ENCODE data around the gene DLG2. TPM values are rescaled to one million over a fixed set of nuclear protein-coding genes. Genes with fewer than 3 reads are reported as not detected.

DLG2 gene
- total and polyA plus RNA-seq, 2 of the 8 experiments (the other 6 are each of a cell fraction or from before 2014, with no cell fraction given), result 1.7 to 14.3 TPM

DNA sequence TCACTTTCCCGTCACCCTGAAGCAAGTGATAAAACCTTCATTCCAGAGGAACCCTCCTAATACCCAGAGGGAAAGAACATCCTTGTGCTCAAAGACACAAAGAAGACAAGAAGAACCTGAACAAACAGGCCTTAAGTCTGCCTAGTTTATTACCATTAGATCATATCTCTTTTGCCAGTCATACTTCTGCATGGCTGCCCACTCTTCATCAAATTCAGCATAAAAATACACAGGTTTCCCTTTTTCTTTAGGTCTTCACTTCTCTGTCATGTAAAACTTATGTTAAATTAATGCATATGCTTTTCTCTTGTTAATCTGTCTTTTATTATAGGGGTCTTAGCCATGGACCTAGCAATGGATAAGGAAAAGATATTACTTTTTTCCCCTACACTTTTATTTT, 459.7 kb downstream of the DLG2 start:
- H4K8ac ChIP-seq (ENCODE audit: extremely low read depth, insufficient read depth, low read length), result no peak overlapping the region
- H3K79me2 ChIP-seq (ENCODE audit: control insufficient read depth in 1 of 2, insufficient read depth in 2 of 2, low read length in 2 of 2), result no peaks in the 10 kb centered on the region
- no peak overlapping the region for H2BK120ac ChIP-seq (replicated peaks; ENCODE audit: low read depth, low read length)
- H3K36me3 ChIP-seq (ENCODE audit: control insufficient read depth in 2 of 4, insufficient read depth in 4 of 4, low read length in 3 of 4), result no peaks in the 10 kb centered on the region
- H2BK5ac ChIP-seq (ENCODE audit: low read depth, low read length), result no peak overlapping the region
- no peak overlapping the region for H2AK5ac ChIP-seq (ENCODE audit: low read depth, low read length)
- no peak overlapping the region for H2BK12ac ChIP-seq (ENCODE audit: low read depth, low read length)
- POLR2A ChIA-PET (ENCODE audit: partially characterized antibody), result no interaction called here
- H3K9ac ChIP-seq (replicated peaks in 1 of 4; ENCODE audit: extremely low read depth in 1 of 4, low read depth in 3 of 4, low read length in 3 of 4), result no peak overlapping the region
- no peak overlapping the region for H3K4me2 ChIP-seq (ENCODE audit: insufficient read depth in 1 of 2, low read depth in 2 of 2, low read length in 2 of 2)
- H3K27ac ChIP-seq (ENCODE audit: low read depth, low read length), result no peak overlapping the region
- no peak overlapping the region for H3K18ac ChIP-seq (ENCODE audit: extremely low read depth, low read length)
- H3K23ac ChIP-seq (ENCODE audit: insufficient read length), result no peak overlapping the region
- H3K4me1 ChIP-seq (replicated peaks in 1 of 4; ENCODE audit: control insufficient read depth in 3 of 4, insufficient read depth in 4 of 4, low read length in 3 of 4), result peaks cover 2 to 11% (median 6%) of the 10 kb centered on the region in 4 experiments; a peak in 5 of 7 replicates
- H4K91ac ChIP-seq (replicated peaks; ENCODE audit: insufficient read length, low read length), result no peak overlapping the region
- no peak overlapping the region for H2BK15ac ChIP-seq (ENCODE audit: low read length)
- H3K4ac ChIP-seq (replicated peaks; ENCODE audit: insufficient read length, low read depth, low read length), result no peak overlapping the region
- CTCF ChIA-PET (ENCODE audit: partially characterized antibody), result no interaction called here
- no peak overlapping the region for H2AFZ ChIP-seq (ENCODE audit: low read length)
- no peaks in the 10 kb centered on the region for H4K20me1 ChIP-seq (replicated peaks in 1 of 2; ENCODE audit: control insufficient read depth in 1 of 2, insufficient read depth in 2 of 2, low read length in 2 of 2)
- DNase-seq (ENCODE audit: low read depth in 1 of 2, low spot score in 2 of 2) (no peak), FAIRE-seq (no peak)
- no peak overlapping the region for H4K5ac ChIP-seq (ENCODE audit: insufficient read length, low read depth, low read length)
- H3K4me3 ChIP-seq (ENCODE audit: extremely low read depth in 1 of 4, insufficient read depth in 2 of 4, low read depth in 3 of 4, low read length in 4 of 4), result no peak overlapping the region
- 100% methylated on average over 1 of the region's 1 CpG; no CpG with 5 or more reads in 1 of the 2 experiments for WGBS, 2 experiments (ENCODE audit: extremely low coverage in 1 of 2, insufficient coverage in 1 of 2, insufficient read length in 1 of 2, insufficient replicate concordance in 2 of 2, low coverage in 1 of 2, low lambda C conversion rate in 2 of 2, missing lambda C conversion rate in 1 of 2)
- no peak overlapping the region for H3K14ac ChIP-seq (ENCODE audit: insufficient read length)
- no peaks in the 10 kb centered on the region for H3K9me3 ChIP-seq (ENCODE audit: insufficient read depth in 2 of 2, low read depth in 1 of 2, low read length in 1 of 2)
- no peak overlapping the region for H3K56ac ChIP-seq (replicated peaks; ENCODE audit: insufficient read length, low read depth, low read length)
- no peaks in the 10 kb centered on the region for H3K79me1 ChIP-seq (ENCODE audit: low read depth, low read length)
- no peaks in the 10 kb centered on the region for H3K23me2 ChIP-seq (ENCODE audit: low read depth, low read length)
- no peaks in the 10 kb centered on the region for H3K27me3 ChIP-seq (replicated peaks in 1 of 4; ENCODE audit: control insufficient read depth in 3 of 4, extremely low read depth in 1 of 4, insufficient read depth in 3 of 4, low read length in 3 of 4)
- H2BK20ac ChIP-seq (ENCODE audit: low read length), result no peak overlapping the region
- TF ChIP-seq GTF2F1 (IDR thresholded peaks at IDR 0.05; ENCODE audit: borderline replicate concordance, low read depth, low read length), result no peak
- TF ChIP-seq KDM5A (IDR thresholded peaks at IDR 0.05; ENCODE audit: low read length), result no peak
- TF ChIP-seq BACH1 (IDR thresholded peaks at IDR 0.05; ENCODE audit: low read length), result no peak
- no peak for TF ChIP-seq CBX5 (IDR thresholded peaks at IDR 0.05; ENCODE audit: low read depth, low read length)
- TF ChIP-seq TAF1 (IDR thresholded peaks at IDR 0.05; ENCODE audit: low read depth, low read length), result no peak
- TF ChIP-seq, protein P1, sequence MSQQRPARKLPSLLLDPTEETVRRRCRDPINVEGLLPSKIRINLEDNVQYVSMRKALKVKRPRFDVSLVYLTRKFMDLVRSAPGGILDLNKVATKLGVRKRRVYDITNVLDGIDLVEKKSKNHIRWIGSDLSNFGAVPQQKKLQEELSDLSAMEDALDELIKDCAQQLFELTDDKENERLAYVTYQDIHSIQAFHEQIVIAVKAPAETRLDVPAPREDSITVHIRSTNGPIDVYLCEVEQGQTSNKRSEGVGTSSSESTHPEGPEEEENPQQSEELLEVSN (IDR thresholded peaks at IDR 0.05), result no peak
- no peak for TF ChIP-seq JUN (IDR thresholded peaks at IDR 0.05; ENCODE audit: low read depth, low read length)
- TF ChIP-seq MAFK (IDR thresholded peaks at IDR 0.05; ENCODE audit: low read depth, low read length), result no peak
- TF ChIP-seq SP1 (IDR thresholded peaks at IDR 0.05; ENCODE audit: low read depth, low read length), result no peak
- TF ChIP-seq GABPA (IDR thresholded peaks at IDR 0.05; ENCODE audit: borderline replicate concordance, insufficient read depth, low read length), result no peak
- no peak for TF ChIP-seq TCF12 (IDR thresholded peaks at IDR 0.05; ENCODE audit: low read depth, low read length)
- TF ChIP-seq EGR1 (IDR thresholded peaks at IDR 0.05; ENCODE audit: borderline replicate concordance, low read depth, low read length), result no peak
- TF ChIP-seq, protein P2, sequence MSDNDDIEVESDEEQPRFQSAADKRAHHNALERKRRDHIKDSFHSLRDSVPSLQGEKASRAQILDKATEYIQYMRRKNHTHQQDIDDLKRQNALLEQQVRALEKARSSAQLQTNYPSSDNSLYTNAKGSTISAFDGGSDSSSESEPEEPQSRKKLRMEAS (IDR thresholded peaks at IDR 0.05), result no peak
- TF ChIP-seq KDM4A (IDR thresholded peaks at IDR 0.05; ENCODE audit: low read depth, low read length, severe bottlenecking), result no peak
